ELR (cell line): ENCODE measurements around the gene LEPROT.
"Not testable (repeated sequence)": the region's sequence is repeated elsewhere in the genome, so short reads cannot be mapped to it uniquely, and the experiment has no call there.

ENCODE experiments used
- DNase-seq: peaks from one replicate; pipeline ENCODE4 v3.0.0-alpha.2; 2015; ENCODE audit warnings: low read depth

LEPROT gene

DNA sequence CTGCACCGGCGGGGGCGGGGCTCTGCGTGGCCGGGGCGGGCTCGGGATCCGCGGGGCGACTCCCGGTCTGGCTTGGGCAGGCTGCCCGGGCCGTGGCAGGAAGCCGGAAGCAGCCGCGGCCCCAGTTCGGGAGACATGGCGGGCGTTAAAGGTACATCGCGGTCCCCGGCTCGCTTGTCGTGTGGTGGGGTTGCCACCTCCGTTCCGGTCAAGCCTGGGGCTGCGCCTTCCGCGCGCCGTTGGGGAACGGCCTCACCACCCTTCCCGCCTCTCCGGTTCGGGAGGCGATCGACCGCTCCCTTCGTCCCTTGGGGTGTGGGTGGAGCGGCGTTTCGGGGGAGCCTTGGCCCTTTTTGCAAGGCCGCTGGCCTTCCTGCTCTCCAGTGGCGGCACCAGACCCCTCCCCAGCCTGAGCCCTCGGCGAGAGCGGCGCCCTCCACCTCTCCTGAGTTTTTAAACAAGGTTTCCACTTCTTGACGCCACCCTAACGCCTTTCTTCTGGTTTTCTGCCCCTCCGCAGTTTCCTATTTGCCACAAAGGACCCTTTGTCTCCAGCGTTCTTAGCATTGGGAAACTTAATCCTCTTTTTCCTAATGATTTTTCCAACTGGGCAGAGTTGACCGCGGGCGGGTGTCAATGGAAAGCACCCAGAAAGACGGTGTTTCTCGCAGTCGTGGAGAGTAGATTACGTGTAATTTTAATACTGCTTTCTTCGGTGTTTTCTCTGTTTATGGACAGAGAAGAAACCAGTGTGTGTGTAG lies at the start of gene LEPROT, which contains the start of gene LEPR:
LEPROT (plus strand) TSS at position 79 of the 761 bp plus-strand sequence; CDS start at position 136, 57 bp downstream.
LEPR (plus strand) TSS at position 79 of the 761 bp plus-strand sequence. CDS start 144,898 bp downstream, outside the sequence.
- no peak for DNase-seq

- DNase-seq: no peak
Measured at GRCh38 chr1:65371544-65371943, 48.9 kb upstream of the LEPROT start.

GRCh38 chr1:65372557-65372956 lies 47.9 kb upstream of the LEPROT start:
- DNase-seq: peak; percentile 38

DNA sequence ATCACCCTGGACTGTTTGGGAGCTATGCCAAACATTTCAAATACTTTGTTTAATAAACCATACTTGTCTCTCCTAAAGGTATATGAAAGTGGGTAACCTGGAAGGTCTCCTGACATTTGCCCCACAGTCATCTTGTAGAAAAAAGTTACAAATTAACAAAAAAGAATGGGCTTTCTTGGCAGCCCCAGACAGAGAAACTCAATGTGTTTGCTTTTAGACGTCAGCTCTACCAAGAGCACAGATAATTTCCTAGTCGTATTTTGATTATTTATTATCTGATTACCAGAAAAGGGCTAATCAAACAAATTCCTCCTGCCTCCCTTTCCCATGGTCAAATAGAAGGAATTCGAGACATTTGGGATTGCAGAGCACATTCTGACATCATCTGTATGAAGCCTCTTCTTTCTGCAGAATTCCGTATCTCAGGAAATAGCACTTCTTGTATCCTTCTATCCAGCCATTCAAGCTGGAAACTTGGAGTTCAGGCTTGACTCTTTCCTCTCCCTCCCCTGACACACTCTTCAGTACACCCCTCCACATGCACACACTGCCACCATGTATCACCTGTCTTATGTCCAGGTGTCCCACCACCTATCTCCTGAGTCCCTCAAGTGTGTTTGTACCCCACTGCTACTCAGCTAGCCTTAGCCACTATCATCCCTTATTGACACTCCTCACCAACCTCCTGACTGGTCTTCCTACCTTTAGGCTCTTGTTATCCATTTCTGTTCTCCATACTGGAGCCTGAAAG lies 42.8 kb upstream of the LEPROT start:
- DNase-seq: no peak

GRCh38 chr1:65378247-65378946 lies 42.1 kb upstream of the LEPROT start:
- DNase-seq: no peak

DNA sequence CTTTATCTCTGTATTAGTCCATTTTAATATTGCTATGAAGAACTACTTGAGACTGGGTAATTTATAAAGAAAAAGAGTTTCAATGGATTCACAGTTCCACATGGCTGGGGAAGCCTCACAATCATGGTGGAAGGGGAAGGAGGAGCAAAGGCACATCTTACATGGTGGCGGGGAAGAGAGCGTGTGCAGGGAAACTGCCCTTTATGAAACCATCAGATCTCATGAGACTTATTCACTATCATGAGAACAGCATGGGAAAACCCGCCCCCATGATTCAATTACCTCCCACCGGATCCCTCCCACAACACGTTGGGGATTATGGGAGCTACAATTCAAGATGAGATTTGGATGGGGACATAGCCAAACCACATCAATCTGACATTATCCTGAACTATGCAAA lies 36.0 kb upstream of the LEPROT start:
- not testable (repeated sequence) for DNase-seq

DNA sequence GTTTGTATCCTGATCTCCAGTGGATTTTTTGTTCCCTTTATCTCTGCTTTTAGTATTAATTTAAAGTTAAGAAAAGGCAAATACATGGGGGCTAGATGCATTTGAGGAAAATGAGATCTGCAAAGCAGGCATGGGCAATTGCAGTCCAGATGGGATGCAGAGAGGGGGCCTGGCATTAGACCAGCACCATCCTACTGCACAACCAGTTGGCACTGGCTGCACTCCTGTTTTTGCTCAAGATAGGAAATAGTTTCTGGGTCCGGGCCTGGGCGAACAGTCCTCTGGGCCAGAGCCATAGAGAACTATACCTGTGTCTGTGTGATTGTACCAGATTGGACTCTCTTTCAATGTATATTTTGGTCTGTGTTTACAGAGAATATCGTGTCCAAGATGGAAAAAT lies 34.0 kb upstream of the LEPROT start:
- no peak for DNase-seq

DNA sequence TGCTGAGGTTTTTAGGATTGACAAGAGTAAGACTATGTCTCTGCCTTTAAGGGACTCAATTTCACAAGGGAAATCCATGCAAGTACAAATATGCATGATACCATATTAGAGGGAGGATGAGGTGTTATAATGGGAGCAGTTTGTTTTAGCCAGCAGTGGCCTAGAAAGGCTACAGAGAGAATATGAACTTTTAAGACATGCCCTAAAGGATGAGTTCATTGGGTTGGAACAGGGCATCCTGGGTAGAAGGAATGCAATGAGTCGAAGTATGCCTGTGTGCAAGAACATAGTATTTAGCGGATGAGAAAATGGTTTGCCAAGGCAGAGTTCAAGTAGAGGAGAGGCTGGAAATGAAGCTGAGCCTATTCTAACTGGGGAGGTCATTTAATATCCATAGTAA lies 32.6 kb upstream of the LEPROT start:
- no peak for DNase-seq

DNA sequence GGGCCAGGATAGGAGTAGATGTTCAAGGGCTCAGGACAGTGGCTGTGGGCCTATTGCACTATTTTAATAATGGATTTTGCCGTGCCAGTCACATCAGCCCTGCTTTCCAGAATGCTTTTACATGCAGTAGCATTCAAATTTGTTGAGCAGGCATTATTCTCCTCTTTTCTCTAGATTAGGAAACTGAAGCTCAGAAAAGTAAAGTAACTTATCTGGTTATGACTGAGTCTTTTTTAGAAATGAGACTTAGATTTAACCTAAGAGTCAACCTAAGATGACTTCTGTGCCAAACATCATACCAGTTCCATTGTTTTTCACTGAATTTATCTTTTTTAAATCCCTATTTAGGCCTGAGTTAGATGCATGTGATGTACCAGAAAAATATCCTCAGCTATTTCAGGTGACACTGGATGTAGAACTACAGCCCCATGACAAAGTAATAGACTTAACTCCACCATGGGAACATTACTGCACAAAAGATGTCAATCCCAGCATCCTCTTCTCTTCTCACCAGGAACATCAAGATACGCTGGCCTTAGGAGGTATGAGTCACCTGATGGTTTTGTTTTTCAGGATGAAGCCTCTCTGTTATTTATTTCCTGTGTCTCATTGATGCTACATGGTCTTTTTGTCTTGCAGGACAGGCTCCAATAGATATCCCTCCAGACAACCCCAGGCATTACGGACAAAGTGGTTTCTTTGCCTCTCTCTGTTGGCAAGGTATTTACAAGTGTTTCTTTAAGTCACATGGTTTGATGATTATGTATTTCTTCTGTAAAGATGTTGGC lies 31.4 kb upstream of the LEPROT start:
- DNase-seq: peak; percentile 73

DNA sequence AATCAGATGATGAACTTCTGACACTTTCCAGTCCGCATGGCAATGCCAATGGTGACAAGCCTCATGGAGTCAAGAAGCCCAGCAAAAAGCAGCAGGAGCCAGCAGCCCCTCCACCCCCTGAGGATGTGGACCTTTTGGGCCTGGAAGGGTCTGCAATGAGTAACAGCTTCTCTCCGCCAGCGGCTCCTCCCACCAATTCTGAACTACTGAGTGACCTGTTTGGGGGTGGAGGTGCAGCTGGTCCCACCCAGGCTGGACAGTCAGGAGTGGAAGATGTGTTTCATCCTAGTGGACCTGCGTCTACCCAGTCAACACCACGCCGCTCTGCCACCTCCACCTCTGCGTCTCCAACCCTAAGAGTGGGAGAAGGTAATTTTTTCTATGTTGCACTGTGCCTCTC lies 28.0 kb upstream of the LEPROT start:
- no peak for DNase-seq

DNA sequence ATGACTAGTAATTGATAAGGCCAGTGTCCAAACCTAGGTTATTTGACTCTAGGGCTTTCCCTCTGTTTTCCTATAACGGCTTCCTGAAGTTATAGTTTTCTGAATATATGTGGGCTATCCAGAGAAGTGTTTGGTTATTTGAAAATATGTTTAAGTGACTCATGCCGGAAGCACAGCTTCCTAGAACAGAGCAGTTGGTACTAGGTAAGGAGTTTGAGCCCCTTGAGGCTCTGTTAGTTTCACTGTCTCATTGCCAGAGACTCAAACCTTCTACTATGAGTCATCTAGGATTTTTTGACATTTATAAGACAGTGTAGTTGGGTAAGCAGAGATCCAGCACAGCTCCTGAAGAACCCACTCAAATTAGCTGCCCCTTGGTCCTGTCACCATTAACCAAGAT lies 27.1 kb upstream of the LEPROT start:
- DNase-seq: peak; percentile 90

DNA sequence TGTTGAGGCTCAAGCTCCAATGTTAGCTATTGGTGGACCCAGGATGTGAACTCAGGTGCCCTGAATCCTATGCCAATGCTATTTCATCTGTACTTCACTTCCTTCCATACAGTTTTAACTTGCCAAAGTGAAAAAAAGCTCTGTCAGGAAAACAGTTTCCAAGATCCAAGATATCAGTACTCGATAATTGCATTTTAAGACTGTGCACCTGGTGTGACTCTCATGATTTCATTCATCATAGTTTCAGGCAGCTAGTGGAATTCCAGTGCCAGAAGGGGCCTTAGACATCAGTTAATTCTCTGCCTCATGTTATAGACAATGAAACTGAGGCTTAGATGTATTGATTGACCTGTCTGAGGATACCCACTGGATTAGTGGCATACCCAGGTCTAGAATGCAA lies 26.5 kb upstream of the LEPROT start:
- no peak for DNase-seq

DNA sequence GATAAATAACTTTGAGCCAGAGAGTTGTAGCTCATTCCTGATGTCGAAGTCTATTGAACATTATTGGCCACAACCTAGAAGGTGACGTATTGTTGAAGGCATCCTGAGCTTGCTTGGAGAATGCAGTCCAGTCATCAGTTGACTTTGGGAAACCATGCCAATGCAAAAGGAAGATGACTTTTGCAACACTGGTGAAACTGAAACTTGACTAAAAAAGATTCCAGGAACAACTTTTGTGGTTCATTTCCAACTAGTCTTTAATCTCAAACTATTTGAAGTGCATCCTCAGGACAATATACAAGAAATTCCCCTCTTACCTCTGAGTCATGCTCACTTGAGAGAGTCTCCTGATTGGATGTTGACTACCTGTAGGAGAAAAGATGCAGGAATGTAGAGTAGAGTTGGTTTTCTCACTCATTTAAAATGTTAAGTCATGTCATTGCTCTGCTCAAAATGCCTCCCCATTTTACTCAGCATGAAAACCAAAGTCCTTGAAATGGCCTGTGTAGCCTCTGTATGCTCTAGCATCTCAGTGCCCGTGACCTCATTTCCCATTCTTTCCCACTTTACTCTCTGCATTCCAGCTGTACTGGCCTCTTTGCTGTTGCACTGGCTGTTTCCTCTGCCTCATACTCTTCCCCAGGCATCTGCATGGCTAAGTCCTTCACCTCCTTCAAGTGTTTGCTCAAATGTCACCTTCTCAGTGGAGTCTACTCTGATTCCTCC lies 24.4 kb upstream of the LEPROT start:
- DNase-seq: peak; percentile 90

- peak; percentile 40 for DNase-seq
Measured at GRCh38 chr1:65398083-65398482, 22.4 kb upstream of the LEPROT start.

- DNase-seq: no peak
Measured at GRCh38 chr1:65399003-65399402, 21.5 kb upstream of the LEPROT start.

DNA sequence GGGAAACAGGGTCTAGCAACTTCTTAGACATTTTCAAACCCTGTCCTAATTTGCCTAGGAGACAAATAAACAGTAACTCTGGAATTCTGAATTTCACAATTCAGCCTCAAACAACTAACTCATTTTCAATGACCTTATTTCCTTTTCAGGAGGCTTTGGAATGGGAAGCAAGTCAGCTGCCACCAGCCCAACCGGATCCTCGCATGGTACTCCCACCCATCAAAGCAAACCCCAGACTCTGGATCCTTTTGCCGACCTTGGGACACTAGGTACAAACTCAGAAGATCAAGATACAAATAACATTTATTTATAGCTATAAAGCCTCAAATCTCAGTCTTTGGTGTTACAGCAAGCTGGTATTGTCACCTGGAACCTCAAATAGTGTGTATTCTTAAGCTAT lies 18.9 kb upstream of the LEPROT start:
- DNase-seq: no peak

DNA sequence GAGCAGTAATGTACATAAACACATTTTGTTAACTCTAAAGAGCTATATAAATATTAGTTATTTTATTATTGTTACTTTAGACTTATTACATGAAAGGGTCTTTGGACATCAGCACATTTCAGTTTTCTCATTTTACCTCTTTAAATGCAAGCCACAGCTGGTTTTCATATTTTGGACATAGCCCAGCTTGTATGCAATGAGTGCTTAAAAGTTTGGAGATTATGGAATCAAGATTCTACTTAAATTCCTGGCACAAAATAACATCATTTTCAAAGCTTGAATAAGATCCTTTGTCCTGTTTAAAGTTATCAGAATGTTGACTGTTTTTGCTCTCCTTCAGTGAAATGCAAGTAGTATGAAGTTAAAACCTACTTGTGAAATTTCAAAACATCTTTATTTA lies 15.5 kb upstream of the LEPROT start:
- no peak for DNase-seq

GRCh38 chr1:65407877-65408276 lies 12.6 kb upstream of the LEPROT start:
- DNase-seq: no peak

DNA sequence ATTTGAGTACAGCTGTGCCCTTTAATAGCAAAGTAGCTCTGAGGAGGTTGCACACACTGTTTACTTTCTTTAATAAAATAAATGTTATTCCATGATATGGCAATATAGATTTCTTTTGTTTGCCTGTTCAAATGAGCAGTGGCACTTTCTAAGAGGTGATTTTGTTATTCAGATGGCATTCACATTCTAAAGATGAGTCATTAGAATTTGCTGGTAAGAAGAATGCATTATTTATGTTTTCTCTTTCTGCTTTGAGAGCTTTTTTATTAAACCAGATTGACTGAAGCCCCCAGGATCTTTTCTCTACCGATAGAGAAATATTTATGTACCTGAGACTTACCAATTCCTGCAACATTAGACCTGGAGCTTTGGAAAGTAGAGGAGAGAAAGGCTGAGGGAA lies 11.2 kb upstream of the LEPROT start:
- peak; percentile 57 for DNase-seq

- no peak for DNase-seq
Measured at GRCh38 chr1:65409816-65410326, 10.6 kb upstream of the LEPROT start.
